T-cell (primary cell): Measurements from ENCODE around the gene PCDHGB1. TPM values are rescaled to one million over a fixed set of nuclear protein-coding genes. Genes with fewer than 3 reads are reported as not detected.

ENCODE experiments used
- ATAC-seq, 4 experiments: fragments of 200-7000 bp in 3 of 4; fragments of 150-1000 bp in 1 of 4; cut with Tn5 transposase; replicated peaks in 1 of 4; 1 replicate in 3 of 4; 2 replicates in 1 of 4; pipeline ENCODE4 v1.10.0; 2021; ENCODE audit warnings: moderate library complexity in 3 of 4, mild to moderate bottlenecking in 2 of 4, moderate number of reproducible peaks in 1 of 4
- CTCF ChIA-PET, 2 donors: fragments of 300-600 bp; sonication (Branson Sonifier 250); formaldehyde crosslinking; loops; one replicate each; lab custom pipeline; 2022; ENCODE audit warnings: antibody characterized with exemption in 2 of 2; lab: Charles Lee
- POLR2A ChIA-PET, 2 donors: fragments of 300-600 bp; sonication (Branson Sonifier 250); formaldehyde crosslinking; loops; one replicate each; lab custom pipeline; 2022; ENCODE audit warnings: antibody characterized with exemption in 2 of 2; lab: Charles Lee
- DNase-seq, 35 experiments: peaks; one replicate each; pipeline versions ENCODE4 v3.0.0 to v3.0.0-alpha.2; 2013 to 2023
- H3K27ac ChIP-seq: one replicate; pipeline ENCODE4 v1.5.1; 2013; ENCODE audit warnings: low read length
- H3K27me3 ChIP-seq, 2 experiments: replicated peaks in 1 of 2; 1 replicate in 1 of 2; 2 replicates in 1 of 2; pipeline versions ENCODE4 v1.6.1 to v1.7.0; 2013; ENCODE audit warnings: low read length in 1 of 2, mixed read lengths in 1 of 2; ENCODE audit not compliant: control insufficient read depth in 2 of 2, insufficient read depth in 2 of 2; ENCODE audit errors: extremely low read depth in 1 of 2
- H3K36me3 ChIP-seq, 2 donors: 1 replicate in 1 of 2; 2 replicates in 1 of 2; pipeline versions ENCODE4 v1.6.1 to v1.7.0; 2013; ENCODE audit warnings: low read length in 1 of 2; ENCODE audit not compliant: control insufficient read depth in 2 of 2, insufficient read depth in 1 of 2; ENCODE audit errors: extremely low read depth in 1 of 2
- H3K4me1 ChIP-seq, 2 experiments: 1 replicate in 1 of 2; 2 replicates in 1 of 2; pipeline versions ENCODE4 v1.6.1 to v1.7.0; 2013; ENCODE audit warnings: low read length in 2 of 2, mixed read lengths in 1 of 2; ENCODE audit not compliant: insufficient read depth in 2 of 2, control insufficient read depth in 1 of 2; ENCODE audit errors: extremely low read depth in 1 of 2
- H3K4me3 ChIP-seq, 2 donors: 1 replicate in 1 of 2; 2 replicates in 1 of 2; pipeline versions ENCODE4 v1.5.1 to v1.7.0; 2013; ENCODE audit warnings: mild to moderate bottlenecking in 2 of 2, low read length in 1 of 2, moderate library complexity in 1 of 2; ENCODE audit not compliant: control insufficient read depth in 1 of 2; ENCODE audit errors: extremely low read depth in 1 of 2
- H3K9me3 ChIP-seq: 2 replicates; pipeline ENCODE4 v1.7.0; 2013
- H3K27ac Mint-ChIP-seq, 2 donors: one replicate each; pipeline ENCODE4 v1.8.0; 2020 to 2021; ENCODE audit warnings: mild to moderate bottlenecking in 2 of 2, mixed read lengths in 2 of 2
- H3K27me3 Mint-ChIP-seq, 2 donors: one replicate each; pipeline ENCODE4 v1.8.0; 2021 to 2022; ENCODE audit warnings: mixed read lengths in 2 of 2
- H3K36me3 Mint-ChIP-seq: one replicate; pipeline ENCODE4 v1.8.0; 2021; ENCODE audit warnings: mixed read lengths
- H3K4me1 Mint-ChIP-seq, 3 donors: one replicate each; pipeline ENCODE4 v1.8.0; 2020 to 2022; ENCODE audit warnings: mixed read lengths in 3 of 3, mild to moderate bottlenecking in 1 of 3
- H3K4me3 Mint-ChIP-seq, 3 donors: one replicate each; pipeline ENCODE4 v1.8.0; 2020 to 2022; ENCODE audit warnings: mild to moderate bottlenecking in 3 of 3, mixed read lengths in 3 of 3, moderate library complexity in 3 of 3
- H3K9me3 Mint-ChIP-seq, 3 donors: one replicate each; pipeline ENCODE4 v1.8.0; 2020 to 2022; ENCODE audit warnings: mixed read lengths in 3 of 3
- WGBS: methylation state at CpG from one replicate; pipeline ENCODE4 v1.1.5; 2013; ENCODE audit warnings: missing lambda C conversion rate; ENCODE audit not compliant: insufficient coverage; 5-methylcytosine and 5-hydroxymethylcytosine counted together
- total RNA-seq, 35 experiments: library from RNA in 6 of 35; stranded (reverse) in 6 of 35; fragments of 120-200 nt in 1 of 35; gene quantifications; one replicate each; pipeline versions ENCODE4 v1.2.1 to v1.2.4 and lab custom pipeline; 2013 to 2026

PCDHGB1 gene
- total RNA-seq, 5 donors from 2014 or later (not counting 1 experiment from before 2014, with no cell fraction given) = 0.13 to 0.19 TPM; not detected in 3

DNA sequence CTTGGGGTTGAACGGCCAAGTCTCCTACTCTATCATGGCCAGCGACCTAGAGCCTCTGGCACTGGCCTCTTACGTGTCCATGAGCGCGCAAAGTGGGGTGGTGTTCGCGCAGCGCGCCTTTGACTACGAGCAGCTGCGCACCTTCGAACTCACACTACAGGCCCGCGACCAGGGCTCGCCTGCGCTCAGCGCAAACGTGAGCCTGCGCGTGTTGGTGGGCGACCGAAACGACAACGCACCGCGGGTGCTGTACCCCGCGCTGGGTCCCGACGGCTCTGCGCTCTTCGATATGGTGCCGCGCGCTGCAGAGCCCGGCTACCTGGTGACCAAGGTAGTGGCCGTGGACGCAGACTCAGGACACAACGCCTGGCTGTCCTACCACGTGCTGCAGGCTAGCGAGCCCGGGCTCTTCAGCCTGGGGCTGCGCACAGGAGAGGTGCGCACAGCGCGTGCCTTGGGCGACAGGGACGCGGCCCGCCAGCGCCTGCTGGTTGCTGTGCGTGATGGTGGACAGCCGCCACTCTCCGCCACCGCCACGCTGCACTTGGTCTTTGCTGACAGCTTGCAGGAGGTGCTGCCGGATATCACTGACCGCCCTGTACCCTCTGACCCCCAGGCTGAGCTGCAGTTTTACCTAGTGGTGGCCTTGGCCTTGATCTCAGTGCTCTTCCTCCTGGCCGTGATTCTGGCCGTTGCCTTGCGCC is 49.8 kb downstream of the PCDHGB1 start:
- peaks cover 8% of the 10 kb centered on the region for H3K36me3 Mint-ChIP-seq
- H3K36me3 ChIP-seq = no peaks in the 10 kb centered on the region
- H3K4me1 ChIP-seq = peaks cover 0 to 9% of the 10 kb centered on the region in 2 experiments
- no peak overlapping the region for H3K4me3 ChIP-seq
- ChIA-PET CTCF (no interaction called here), POLR2A (no interaction called here)
- peaks cover 0 to 2% (median 0%) of the 10 kb centered on the region in 3 donors for H3K4me1 Mint-ChIP-seq
- ATAC-seq = no peak
- no peak overlapping the region for H3K27ac ChIP-seq
- peaks cover 20 to 52% of the 10 kb centered on the region in 2 experiments for H3K27me3 ChIP-seq
- peak overlapping the region in 1 of 2 donors; percentile 77 for H3K27ac Mint-ChIP-seq
- H3K9me3 Mint-ChIP-seq = peaks cover 11 to 30% (median 21%) of the 10 kb centered on the region in 3 donors
- peaks cover 56 to 74% of the 10 kb centered on the region in 2 donors for H3K27me3 Mint-ChIP-seq
- no peak overlapping the region for H3K4me3 Mint-ChIP-seq
- H3K9me3 ChIP-seq = peaks cover 8% of the 10 kb centered on the region
- DNase-seq = no peak
- 45% methylated on average over 60 of the region's 61 CpGs for WGBS

Other genes starting within 250 kb of the PCDHGB1 start
- 1 to 10 TPM in 1 of 5 donors, not detected in 4; 1.2 TPM for gene PCDHB3, start 249.6 kb upstream of the PCDHGB1 start, total RNA-seq
- gene PCDHB4, start 228.3 kb upstream of the PCDHGB1 start, total RNA-seq = not detected
- gene PCDHB5, start 214.9 kb upstream of the PCDHGB1 start, total RNA-seq = under 1 TPM in 3 of 5 donors, not detected in 2; 0.09 to 0.32 (median 0.30) TPM
- not detected for gene PCDHB6, start 200.0 kb upstream of the PCDHGB1 start, total RNA-seq
- not detected for gene PCDHB7, start 177.5 kb upstream of the PCDHGB1 start, total RNA-seq
- gene PCDHB8, start 172.3 kb upstream of the PCDHGB1 start, total RNA-seq = not detected
- gene PCDHB16, start 167.7 kb upstream of the PCDHGB1 start, total RNA-seq = not detected
- gene PCDHB9, start 162.9 kb upstream of the PCDHGB1 start, total RNA-seq = under 1 TPM in 3 of 5 donors, not detected in 2; 0.09 to 0.26 (median 0.23) TPM
- not detected for gene PCDHB10, start 157.7 kb upstream of the PCDHGB1 start, total RNA-seq
- gene PCDHB11, start 150.5 kb upstream of the PCDHGB1 start, total RNA-seq = not detected
- gene PCDHB12, start 141.4 kb upstream of the PCDHGB1 start, total RNA-seq = not detected
- under 1 TPM in 1 of 5 donors, not detected in 4; 0.06 TPM for gene PCDHB13, start 136.2 kb upstream of the PCDHGB1 start, total RNA-seq
- gene PCDHB14, start 126.8 kb upstream of the PCDHGB1 start, total RNA-seq = under 1 TPM in 1 of 5 donors, not detected in 4; 0.12 TPM
- under 1 TPM in 2 of 5 donors, not detected in 3; 0.12 to 0.16 TPM for gene PCDHB15, start 104.7 kb upstream of the PCDHGB1 start, total RNA-seq
- gene SLC25A2, start 46.0 kb upstream of the PCDHGB1 start, total RNA-seq = 1 to 10 TPM in 2 of 5 donors, under 1 TPM in 2, not detected in 1; 0.49 to 2.0 (median 0.97) TPM
- 100 to 1,000 TPM in 3 of 5 donors, 10 to 100 TPM in 2; 83.7 to 103 (median 101) TPM for gene TAF7, start 29.3 kb upstream of the PCDHGB1 start, total RNA-seq
- under 1 TPM in 4 of 5 donors, not detected in 1; 0.16 to 0.38 (median 0.31) TPM for gene PCDHGA1, start 19.6 kb upstream of the PCDHGB1 start, total RNA-seq
- under 1 TPM in 2 of 5 donors, not detected in 3; 0.13 to 0.15 TPM for gene PCDHGA2, start 11.3 kb upstream of the PCDHGB1 start, total RNA-seq
- under 1 TPM in 2 of 5 donors, not detected in 3; 0.09 to 0.20 TPM for gene PCDHGA3, start 6.3 kb upstream of the PCDHGB1 start, total RNA-seq
- gene PCDHGA4, start 4.9 kb downstream of the PCDHGB1 start, total RNA-seq = under 1 TPM in 4 of 5 donors, not detected in 1; 0.18 to 0.37 (median 0.28) TPM
- under 1 TPM; 0.16 to 0.62 (median 0.47) TPM for gene PCDHGB2, start 9.9 kb downstream of the PCDHGB1 start, total RNA-seq
- gene PCDHGA5, start 14.1 kb downstream of the PCDHGB1 start, total RNA-seq = under 1 TPM in 3 of 5 donors, not detected in 2; 0.06 to 0.43 (median 0.41) TPM
- gene PCDHGB3, start 20.1 kb downstream of the PCDHGB1 start, total RNA-seq = under 1 TPM; 0.20 to 0.85 (median 0.41) TPM
- gene PCDHGA6, start 23.8 kb downstream of the PCDHGB1 start, total RNA-seq = under 1 TPM; 0.19 to 0.64 (median 0.28) TPM
- gene PCDHGA7, start 32.6 kb downstream of the PCDHGB1 start, total RNA-seq = under 1 TPM; 0.16 to 0.53 (median 0.21) TPM
- gene PCDHGB4, start 37.6 kb downstream of the PCDHGB1 start, total RNA-seq = under 1 TPM; 0.09 to 0.29 (median 0.19) TPM
- under 1 TPM in 3 of 5 donors, not detected in 2; 0.05 to 0.13 (median 0.09) TPM for gene PCDHGA8, start 42.5 kb downstream of the PCDHGB1 start, total RNA-seq
- gene PCDHGB5, start 47.8 kb downstream of the PCDHGB1 start, total RNA-seq = under 1 TPM; 0.26 to 0.96 (median 0.39) TPM
- under 1 TPM in 4 of 5 donors, not detected in 1; 0.14 to 0.26 (median 0.19) TPM for gene PCDHGA9, start 52.7 kb downstream of the PCDHGB1 start, total RNA-seq
- under 1 TPM in 4 of 5 donors, not detected in 1; 0.19 to 0.59 (median 0.37) TPM for gene PCDHGB6, start 57.9 kb downstream of the PCDHGB1 start, total RNA-seq
- gene PCDHGA10, start 62.9 kb downstream of the PCDHGB1 start, total RNA-seq = under 1 TPM; 0.10 to 0.53 (median 0.32) TPM
- gene PCDHGB7, start 67.6 kb downstream of the PCDHGB1 start, total RNA-seq = under 1 TPM; 0.16 to 0.33 (median 0.22) TPM
- gene PCDHGA11, start 71.0 kb downstream of the PCDHGB1 start, total RNA-seq = under 1 TPM in 4 of 5 donors, not detected in 1; 0.06 to 0.44 (median 0.11) TPM
- under 1 TPM in 4 of 5 donors, not detected in 1; 0.09 to 0.53 (median 0.22) TPM for gene PCDHGA12, start 80.4 kb downstream of the PCDHGB1 start, total RNA-seq
- gene PCDHGC3, start 125.9 kb downstream of the PCDHGB1 start, total RNA-seq = under 1 TPM in 4 of 5 donors, not detected in 1; 0.12 to 0.30 (median 0.24) TPM
- under 1 TPM in 2 of 5 donors, not detected in 3; 0.18 to 0.51 TPM for gene PCDHGC4, start 134.9 kb downstream of the PCDHGB1 start, total RNA-seq
- not detected for gene PCDHGC5, start 139.0 kb downstream of the PCDHGB1 start, total RNA-seq